PFSK-1 (cell line): ENCODE measurements around the gene MTX1.

Source experiments
- FOXP2 ChIP-seq: optimal IDR thresholded peaks from 2 replicates; pipeline ENCODE3; 2011; ENCODE audit warnings: borderline replicate concordance, control low read depth, inconsistent platforms; ENCODE audit not compliant: insufficient read depth; ENCODE audit errors: extremely low read length, extremely low read depth
- POLR2AphosphoS5 ChIP-seq: IDR thresholded peaks from 2 replicates; pipeline ENCODE4 v1.6.1; 2012; ENCODE audit warnings: low read depth, mild to moderate bottlenecking, control low read depth, low read length, moderate library complexity
- SIN3A ChIP-seq: IDR thresholded peaks from 2 replicates; pipeline ENCODE4 v1.6.1; 2012; ENCODE audit warnings: mild to moderate bottlenecking, low read length, moderate library complexity, borderline replicate concordance; ENCODE audit not compliant: insufficient read depth
- TAF1 ChIP-seq: IDR thresholded peaks from 2 replicates; pipeline ENCODE4 v1.6.1; 2012; ENCODE audit warnings: low read length, control low read depth, borderline replicate concordance; ENCODE audit not compliant: insufficient read depth
- TF ChIP-seq, protein P1 (sequence below), 2 experiments: IDR thresholded peaks; 2 replicates each; pipeline versions ENCODE4 v1.6.1 to v1.8.0; 2011 to 2012; ENCODE audit warnings: low read depth in 2 of 2, low read length in 2 of 2, control low read depth in 1 of 2, inconsistent platforms in 1 of 2, mild to moderate bottlenecking in 1 of 2, moderate library complexity in 1 of 2; ENCODE audit not compliant: insufficient read depth in 1 of 2

The MTX1 gene

DNA sequence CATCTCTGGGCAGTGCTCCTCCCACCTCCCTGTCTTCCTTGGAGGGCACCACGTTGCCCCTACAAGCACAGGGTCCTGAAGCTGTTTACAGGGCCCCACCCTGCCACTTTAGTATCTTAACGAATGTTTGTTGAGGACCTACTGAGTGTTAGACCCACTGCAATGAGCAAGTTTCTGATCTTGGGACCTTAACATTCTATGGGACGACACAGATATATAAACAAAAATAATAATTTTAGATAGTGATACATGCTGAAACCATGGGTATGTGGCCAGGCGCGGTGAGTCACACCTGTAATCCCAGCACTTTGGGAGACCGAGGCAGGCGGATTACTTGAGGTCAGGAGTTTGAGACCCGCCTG is 36.6 kb downstream of the MTX1 start:
- TF ChIP-seq FOXP2 (no peak), SIN3A (no peak), POLR2AphosphoS5 (no peak), TAF1 (no peak)
- TF ChIP-seq, protein P1, sequence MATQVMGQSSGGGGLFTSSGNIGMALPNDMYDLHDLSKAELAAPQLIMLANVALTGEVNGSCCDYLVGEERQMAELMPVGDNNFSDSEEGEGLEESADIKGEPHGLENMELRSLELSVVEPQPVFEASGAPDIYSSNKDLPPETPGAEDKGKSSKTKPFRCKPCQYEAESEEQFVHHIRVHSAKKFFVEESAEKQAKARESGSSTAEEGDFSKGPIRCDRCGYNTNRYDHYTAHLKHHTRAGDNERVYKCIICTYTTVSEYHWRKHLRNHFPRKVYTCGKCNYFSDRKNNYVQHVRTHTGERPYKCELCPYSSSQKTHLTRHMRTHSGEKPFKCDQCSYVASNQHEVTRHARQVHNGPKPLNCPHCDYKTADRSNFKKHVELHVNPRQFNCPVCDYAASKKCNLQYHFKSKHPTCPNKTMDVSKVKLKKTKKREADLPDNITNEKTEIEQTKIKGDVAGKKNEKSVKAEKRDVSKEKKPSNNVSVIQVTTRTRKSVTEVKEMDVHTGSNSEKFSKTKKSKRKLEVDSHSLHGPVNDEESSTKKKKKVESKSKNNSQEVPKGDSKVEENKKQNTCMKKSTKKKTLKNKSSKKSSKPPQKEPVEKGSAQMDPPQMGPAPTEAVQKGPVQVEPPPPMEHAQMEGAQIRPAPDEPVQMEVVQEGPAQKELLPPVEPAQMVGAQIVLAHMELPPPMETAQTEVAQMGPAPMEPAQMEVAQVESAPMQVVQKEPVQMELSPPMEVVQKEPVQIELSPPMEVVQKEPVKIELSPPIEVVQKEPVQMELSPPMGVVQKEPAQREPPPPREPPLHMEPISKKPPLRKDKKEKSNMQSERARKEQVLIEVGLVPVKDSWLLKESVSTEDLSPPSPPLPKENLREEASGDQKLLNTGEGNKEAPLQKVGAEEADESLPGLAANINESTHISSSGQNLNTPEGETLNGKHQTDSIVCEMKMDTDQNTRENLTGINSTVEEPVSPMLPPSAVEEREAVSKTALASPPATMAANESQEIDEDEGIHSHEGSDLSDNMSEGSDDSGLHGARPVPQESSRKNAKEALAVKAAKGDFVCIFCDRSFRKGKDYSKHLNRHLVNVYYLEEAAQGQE (IDR thresholded peaks at IDR 0.05; ENCODE audit: insufficient read depth in 1 of 2, low read depth in 2 of 2, low read length in 2 of 2) = no peak

DNA sequence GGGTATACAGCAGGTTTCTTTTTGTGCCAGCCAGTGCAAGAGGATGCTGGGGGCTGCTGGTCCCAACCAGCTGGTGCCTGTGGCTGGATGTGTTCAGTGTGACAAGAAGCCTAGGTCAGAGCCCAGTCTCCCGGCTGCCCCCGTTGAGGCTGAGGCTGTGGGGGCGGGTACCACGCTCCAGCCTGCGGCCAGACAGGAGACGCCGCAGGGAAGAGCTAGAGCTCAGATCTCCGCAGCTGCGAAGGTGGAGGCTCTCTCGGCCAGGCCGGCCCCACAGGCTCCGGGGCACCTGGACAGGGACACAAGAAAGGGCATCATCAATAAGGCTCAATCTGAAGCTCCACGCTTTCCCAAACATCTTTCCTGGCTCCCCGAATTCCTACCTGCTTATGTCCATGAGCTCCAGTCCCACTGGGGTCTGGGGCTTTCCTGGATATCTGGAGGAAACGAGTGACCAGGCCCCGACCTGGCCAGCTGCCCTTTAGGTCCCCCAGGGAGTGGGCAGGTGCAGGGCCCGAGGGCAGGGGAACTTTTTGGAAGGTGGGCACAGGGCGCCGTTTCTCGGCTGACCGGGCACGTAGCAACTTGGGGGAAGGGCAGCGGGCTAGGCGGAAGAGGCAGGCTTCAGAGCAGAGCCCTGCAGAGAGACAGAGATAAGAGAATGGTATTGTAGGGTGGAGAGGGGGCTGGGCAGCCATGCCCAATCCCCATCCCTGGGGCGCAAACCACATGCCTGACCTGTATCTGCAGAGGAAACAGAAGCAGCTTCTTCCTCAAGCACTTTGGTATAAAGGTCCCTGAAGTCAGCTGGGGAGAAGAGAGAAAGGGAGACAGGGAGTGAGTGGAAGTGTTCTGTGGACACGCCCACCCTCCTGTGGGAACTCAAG is 39.4 kb downstream of the MTX1 start:
- TF ChIP-seq SIN3A (no peak), FOXP2 (no peak)

DNA sequence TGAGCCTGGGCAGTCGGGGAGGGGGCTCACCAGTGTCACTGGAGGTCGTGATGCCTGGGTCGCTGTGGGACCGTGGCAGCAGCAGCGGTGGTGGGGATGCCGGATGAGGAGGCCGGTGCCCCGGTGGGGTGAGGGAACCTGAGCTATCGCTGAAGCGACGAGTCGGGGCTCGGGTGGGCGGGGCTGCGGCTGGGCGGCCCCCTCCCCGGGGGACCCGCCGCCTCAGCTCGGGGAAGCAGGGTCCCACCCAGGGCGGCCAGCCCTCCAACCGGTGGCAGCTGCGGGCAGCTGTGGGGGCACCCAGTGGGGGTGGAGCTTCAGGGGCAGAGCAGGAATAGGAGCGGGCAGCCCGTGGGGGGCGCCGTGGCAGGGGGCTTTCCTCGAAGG is 41.7 kb downstream of the MTX1 start:
- TF ChIP-seq TAF1 (no peak), FOXP2 (no peak), POLR2AphosphoS5 (no peak), SIN3A (no peak)
- TF ChIP-seq, protein P1 (IDR thresholded peaks at IDR 0.05; ENCODE audit: insufficient read depth in 1 of 2, low read depth in 2 of 2, low read length in 2 of 2) = no peak

DNA sequence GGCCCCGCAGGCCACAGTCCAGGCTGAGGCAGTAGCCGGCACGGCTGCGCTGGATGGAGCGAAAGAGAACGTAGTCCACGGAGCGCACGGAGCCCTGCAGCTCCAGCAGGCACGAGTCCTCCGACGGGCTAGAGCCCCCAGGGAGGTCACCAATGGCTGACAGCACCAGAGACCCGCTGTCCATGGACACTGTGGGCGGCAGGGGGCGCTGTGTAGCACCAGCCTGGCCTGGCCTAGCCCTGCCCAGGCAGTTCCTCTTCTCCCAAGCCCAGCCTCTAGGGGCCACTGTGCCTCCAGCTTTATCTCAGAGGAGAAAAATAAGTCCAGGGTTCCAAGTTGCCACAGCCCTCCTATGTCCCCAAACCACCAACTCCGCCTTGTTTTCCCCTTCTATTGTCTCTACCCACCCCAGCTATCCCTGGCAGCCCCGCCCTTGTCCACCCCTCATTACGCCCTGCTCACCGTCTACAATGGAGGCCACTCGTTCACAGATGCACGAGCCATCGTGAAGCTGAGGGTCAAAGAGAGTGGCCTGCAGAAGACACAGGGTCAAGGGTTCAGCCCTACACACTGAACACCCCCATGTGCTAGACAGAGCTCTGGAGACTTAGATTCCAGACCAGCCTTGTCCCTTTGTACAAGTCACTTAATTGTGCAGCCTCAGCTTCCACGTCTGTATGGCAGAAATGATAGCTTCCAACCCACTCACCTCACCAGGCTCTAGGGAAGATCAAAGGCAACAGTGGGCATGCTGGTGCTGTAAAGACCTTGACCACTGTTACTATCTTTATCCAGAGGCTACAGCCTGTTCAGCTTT is 42.3 kb downstream of the MTX1 start:
- TF ChIP-seq POLR2AphosphoS5 (no peak), FOXP2 (peak; percentile 94)

DNA sequence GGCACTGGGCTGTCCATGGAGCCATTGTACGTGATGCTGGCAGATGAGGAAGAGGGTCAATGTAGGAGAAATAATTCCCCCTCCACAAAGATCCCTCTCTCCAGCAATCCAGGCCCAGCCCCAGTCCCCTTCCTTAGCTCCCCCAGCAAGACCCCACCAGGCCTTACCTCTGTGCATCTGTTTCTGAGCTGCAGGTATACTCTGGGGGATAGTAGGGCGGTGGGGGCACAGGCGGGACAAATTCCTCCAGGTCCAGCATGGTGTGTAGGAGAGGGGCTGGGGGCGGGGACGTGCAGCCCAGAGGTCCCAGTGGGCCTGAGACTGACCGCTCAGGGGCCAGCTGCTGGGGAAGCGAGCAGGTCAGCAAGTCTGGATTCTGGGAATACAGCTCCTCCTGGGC is 43.1 kb downstream of the MTX1 start:
- no peak for TF ChIP-seq TAF1

DNA sequence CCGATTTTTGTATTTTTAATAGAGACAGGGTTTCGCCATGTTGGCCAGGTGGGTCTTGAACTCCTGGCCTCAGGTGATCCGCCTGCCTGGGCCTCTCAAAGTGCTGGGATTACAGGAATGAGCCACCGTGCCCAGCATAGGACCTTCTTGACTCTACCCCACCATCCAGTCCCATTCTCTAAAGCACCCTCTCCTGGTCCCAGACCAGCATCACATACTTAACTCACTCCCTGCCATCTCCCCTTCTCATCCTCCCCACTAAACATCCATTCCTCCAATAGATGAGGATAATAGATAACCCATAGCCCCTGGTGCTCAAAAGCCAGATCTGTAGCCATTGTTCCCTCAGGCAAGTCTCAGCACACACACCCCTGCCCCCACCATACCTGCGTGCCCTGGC is 44.7 kb downstream of the MTX1 start:
- TF ChIP-seq POLR2AphosphoS5 = no peak
- TF ChIP-seq TAF1 = no peak
- TF ChIP-seq, protein P1 (IDR thresholded peaks at IDR 0.05; ENCODE audit: insufficient read depth in 1 of 2, low read depth in 2 of 2, low read length in 2 of 2) = no peak
- no peak for TF ChIP-seq SIN3A
- no peak for TF ChIP-seq FOXP2
